RPMI8226 (cell line): ENCODE data around the gene ACOX3.
"Not testable (repeated sequence)": the region's sequence is repeated elsewhere in the genome, so short reads cannot be mapped to it uniquely, and the experiment has no call there.

Experiments used
- DNase-seq: peaks from one replicate; pipeline ENCODE4 v3.0.0-alpha.2; 2015

Gene ACOX3

GRCh38 chr4:8403173-8403753 is 37.3 kb downstream of the ACOX3 start:
- peak; percentile 53 for DNase-seq

- no peak for DNase-seq
These were observed 37.9 kb downstream of the ACOX3 start for GRCh38 chr4:8402640-8403039.

GRCh38 chr4:8402181-8402597 is 38.3 kb downstream of the ACOX3 start:
- DNase-seq: no peak

GRCh38 chr4:8401665-8402064 is 38.9 kb downstream of the ACOX3 start:
- no peak for DNase-seq

GRCh38 chr4:8400632-8401325 is 39.7 kb downstream of the ACOX3 start:
- no peak for DNase-seq

- no peak for DNase-seq
These were observed 41.2 kb downstream of the ACOX3 start for GRCh38 chr4:8399298-8399697.

- DNase-seq: no peak
These were observed 42.2 kb downstream of the ACOX3 start for GRCh38 chr4:8398347-8398746.

GRCh38 chr4:8396762-8397406 is 43.6 kb downstream of the ACOX3 start:
- no peak for DNase-seq

- DNase-seq: no peak
These were observed 44.8 kb downstream of the ACOX3 start for GRCh38 chr4:8395504-8396296.

GRCh38 chr4:8394806-8395205 is 45.7 kb downstream of the ACOX3 start:
- no peak for DNase-seq

GRCh38 chr4:8394061-8394519 is 46.4 kb downstream of the ACOX3 start:
- DNase-seq: no peak

- no peak for DNase-seq
These were observed 46.9 kb downstream of the ACOX3 start for GRCh38 chr4:8393593-8394038.

GRCh38 chr4:8392591-8393190 is 47.8 kb downstream of the ACOX3 start:
- no peak for DNase-seq

GRCh38 chr4:8391972-8392371 is 48.6 kb downstream of the ACOX3 start:
- DNase-seq: no peak

GRCh38 chr4:8391071-8391470 is 49.5 kb downstream of the ACOX3 start:
- no peak for DNase-seq

- no peak for DNase-seq
These were observed 49.9 kb downstream of the ACOX3 start for GRCh38 chr4:8390577-8390976.

- DNase-seq: no peak
These were observed 52.0 kb downstream of the ACOX3 start for GRCh38 chr4:8388528-8388870.

- DNase-seq: no peak
These were observed 52.7 kb downstream of the ACOX3 start for GRCh38 chr4:8387615-8388527.

GRCh38 chr4:8387194-8387593 is 53.3 kb downstream of the ACOX3 start:
- DNase-seq: no peak

- DNase-seq: no peak
These were observed 53.8 kb downstream of the ACOX3 start for GRCh38 chr4:8386731-8387130.

GRCh38 chr4:8386131-8386530 is 54.4 kb downstream of the ACOX3 start:
- not testable (repeated sequence) for DNase-seq

- no peak for DNase-seq
These were observed 54.9 kb downstream of the ACOX3 start for GRCh38 chr4:8385611-8386010.
